HG03095 (cell line): ENCODE results near the gene CHCHD3.
"Not testable (repeated sequence)": the region's sequence is repeated elsewhere in the genome, so short reads cannot be mapped to it uniquely, and the experiment has no call there.

Experiments
- ATAC-seq: cut with Tn5 transposase; IDR thresholded peaks from one replicate; pipeline ENCODE4 v1.9.1; 2021; ENCODE audit warnings: moderate library complexity; ENCODE audit not compliant: unreplicated experiment

CHCHD3 gene

DNA sequence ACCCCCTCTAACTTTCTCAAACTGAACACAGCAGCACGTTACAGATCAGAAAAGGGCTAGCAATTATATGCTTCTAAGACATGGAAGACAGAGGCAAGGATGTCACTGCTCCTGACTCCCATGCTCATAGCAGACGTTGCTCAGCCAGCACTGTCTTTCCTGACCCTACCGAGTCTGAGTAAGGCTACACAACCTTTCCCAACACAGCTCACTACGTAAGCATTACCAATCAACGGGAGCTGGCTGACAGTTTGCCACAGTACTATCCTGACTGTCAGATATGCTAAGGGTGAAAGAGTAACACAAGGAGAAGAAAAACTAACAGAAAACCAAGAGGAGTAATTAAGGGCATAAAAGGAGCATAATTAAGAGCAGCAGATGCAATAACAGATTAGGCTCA lies 171.2 kb downstream of the CHCHD3 start:
- no peak for ATAC-seq

DNA sequence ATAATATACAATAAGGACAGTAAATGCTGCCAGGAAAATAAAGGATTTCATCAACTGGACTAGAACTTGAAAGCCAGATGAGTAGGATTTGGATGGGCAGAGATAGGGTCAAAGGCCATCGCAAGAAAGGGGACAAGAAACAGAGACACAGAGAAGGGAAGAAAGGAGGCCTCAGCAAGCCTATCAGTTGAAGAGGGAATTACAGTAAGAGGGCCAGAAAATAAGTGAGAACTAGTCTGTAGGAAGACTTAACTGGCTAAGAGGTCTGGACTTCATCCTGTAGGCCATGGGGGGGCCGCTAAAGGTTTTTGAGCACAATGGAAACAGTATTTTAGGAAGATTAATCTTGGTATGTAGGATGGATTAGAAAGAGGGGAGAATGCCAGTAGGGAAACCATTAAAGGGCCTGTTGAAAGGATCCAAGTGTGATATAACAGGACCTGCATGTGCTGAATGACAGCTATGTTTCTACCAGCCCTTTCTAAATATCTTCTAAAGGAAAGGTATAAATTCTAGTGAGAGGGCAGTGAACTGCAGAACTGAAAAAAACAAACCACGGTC lies 174.4 kb downstream of the CHCHD3 start:
- ATAC-seq: no peak

DNA sequence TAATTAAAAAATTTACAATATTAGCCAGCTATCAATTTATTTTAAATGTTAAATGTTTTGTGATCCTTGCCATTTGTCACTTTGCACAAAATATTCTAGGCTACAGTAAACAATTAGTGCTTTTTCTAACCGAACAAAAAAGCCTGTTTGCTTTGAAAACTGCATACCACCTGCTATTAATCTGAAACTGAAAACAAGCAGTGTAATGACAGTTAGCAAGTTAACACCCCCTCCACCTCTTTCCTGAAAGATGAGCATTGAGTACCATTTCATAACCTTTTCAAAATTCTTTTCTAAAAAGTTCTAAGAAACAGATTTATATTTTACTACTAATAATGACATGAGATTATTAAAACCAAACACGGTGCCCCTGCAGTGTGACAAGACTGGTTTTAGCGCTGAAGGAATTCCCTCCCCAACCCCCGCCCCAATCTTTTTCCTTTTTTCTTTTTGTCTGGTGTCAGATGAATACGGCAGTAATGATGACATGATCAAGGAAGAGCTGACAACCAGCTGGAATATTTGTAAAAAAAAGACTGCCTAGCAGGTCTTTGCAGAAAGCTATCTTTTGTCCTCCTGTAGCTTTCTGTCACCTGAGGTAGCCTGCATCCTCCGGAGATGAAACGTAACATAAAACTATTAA lies 175.6 kb downstream of the CHCHD3 start:
- no peak for ATAC-seq

DNA sequence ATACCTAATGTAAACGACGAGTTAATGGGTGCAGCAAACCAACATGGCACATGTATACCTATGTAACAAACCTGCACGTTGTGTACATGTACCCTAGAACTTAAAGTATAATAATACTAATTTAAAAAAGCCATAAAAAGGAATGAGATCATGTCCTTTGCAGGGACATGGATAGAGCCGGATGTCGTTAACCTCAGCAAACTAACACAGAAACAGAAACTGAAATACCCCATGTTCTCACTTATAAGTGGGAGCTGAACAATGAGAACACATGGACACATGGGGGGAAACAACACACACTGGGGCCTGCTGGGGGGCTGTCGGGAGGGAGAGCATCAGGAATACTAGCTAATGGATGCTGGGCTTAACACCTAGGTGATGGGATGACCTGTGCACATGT lies 176.8 kb downstream of the CHCHD3 start:
- not testable (repeated sequence) for ATAC-seq

DNA sequence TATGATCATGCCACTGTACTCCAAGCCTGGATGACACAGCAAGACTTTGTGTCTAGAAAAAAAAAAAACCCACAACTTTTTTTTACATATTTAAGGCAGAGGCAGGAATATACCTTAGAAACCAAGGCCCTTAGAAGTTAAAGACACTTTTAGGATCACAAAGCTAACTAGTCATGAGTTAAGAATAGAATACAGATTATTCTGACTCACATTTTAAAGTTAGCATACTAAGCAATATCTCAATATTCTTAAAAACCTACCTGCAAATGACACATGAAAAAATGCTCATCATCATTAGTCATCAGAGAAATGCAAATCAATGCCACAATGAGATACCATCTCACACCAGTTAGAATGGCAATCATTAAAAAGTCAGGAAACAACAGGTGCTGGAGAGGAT lies 177.7 kb downstream of the CHCHD3 start:
- ATAC-seq: no peak

DNA sequence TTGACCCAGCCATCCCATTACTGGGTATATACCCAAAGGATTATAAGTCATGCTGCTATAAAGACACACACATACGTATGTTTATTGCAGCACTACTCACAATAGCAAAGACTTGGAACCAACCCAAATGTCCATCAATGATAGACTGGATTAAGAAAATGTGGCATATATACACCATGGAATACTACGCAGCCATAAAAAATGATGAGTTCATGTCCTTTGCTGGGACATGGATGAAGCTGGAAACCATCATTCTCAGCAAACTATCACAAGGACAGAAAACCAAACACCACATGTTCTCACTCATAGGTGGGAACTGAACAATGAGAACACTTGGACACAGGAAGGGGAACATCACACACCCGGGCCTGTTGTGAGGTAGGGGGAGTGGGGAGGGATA lies 179.6 kb downstream of the CHCHD3 start:
- ATAC-seq: not testable (repeated sequence)

DNA sequence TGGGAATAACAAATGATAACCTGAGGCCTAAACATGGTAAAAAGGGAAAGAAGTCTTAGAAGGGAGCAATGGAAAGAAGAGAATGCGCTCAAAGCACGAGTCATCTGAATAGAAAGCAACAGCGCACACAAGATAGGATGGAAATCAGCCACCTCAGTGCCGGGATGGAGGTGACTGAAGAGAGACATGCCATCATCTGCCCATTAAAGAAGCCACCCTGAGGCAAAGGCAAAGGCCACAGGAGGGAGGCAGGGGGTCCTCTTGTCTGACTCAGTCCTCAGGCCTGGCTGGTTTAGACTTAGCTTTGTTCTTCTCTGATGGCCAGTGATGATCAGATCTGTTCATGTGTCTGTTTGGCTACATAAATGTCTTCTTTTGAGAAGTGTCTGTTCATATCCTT lies 180.6 kb downstream of the CHCHD3 start:
- no peak for ATAC-seq

DNA sequence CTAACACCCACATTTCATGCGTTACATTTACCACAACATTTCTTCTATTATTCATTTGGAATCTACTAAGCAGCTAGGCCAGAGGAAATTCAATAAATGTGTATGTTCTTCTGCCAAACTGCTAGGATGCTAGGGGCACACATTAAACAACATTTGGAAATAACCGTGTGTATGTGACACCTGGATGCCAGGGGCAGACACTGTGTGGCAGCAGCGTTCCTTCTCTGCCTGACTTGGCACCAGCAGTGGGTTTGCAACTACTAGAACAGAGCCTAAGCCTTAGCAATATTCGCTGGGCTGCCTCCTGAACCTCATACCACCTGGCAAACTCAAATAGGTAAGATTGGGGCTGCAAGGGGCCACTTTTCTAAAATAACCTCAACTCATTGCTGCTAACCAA lies 182.1 kb downstream of the CHCHD3 start:
- no peak for ATAC-seq

DNA sequence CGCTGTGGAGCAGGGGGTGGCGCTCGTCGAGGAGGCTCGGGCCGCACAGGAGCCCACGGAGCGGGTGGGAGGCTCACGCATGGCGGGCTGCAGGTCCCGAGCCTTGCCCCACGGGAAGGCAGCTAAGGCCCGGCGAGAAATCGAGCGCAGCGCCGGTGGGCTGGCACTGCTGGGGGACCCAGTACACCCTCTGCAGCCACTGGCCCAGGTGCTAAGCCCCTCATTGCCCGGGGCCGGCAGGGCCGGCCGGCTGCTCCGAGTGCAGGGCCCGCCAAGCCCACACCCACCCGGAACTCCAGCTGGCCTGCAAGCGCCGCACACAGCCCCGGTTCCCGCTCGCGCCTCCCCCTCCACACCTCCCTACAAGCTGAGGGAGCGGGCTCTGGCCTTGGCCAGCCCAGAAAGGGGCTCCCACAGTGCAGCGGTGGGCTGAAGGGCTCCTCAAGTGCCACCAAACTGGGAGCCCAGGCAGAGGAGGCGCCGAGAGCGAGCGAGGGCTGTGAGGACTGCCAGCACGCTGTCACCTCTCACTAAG lies 183.2 kb downstream of the CHCHD3 start:
- not testable (repeated sequence) for ATAC-seq

DNA sequence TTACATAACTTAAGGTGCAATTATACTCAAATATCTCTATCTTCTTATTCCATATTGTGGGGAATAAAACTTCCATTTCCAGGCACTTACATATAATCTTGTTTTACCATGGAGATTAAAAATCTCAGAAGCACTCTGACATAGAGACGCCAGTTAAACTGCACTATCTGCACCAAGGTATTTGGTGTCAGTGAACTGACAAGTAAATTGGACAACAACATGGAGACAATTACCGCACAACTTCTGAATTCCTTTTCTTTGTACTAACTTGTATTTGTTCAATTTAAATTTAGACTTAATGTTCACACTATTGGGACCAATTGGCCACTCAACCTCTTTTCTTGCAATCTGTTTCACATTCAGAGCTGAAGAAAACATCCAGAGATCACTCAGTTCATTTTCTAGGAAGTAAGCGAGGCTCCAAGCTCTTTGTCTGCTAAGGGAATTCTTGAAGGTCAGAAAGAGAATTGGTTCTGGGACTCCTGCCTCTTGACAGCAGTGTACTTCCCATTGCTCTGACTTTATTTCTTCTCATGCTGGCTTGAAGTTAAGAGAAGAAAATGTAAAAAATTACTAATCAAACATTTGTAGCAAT lies 184.7 kb downstream of the CHCHD3 start:
- no peak for ATAC-seq

DNA sequence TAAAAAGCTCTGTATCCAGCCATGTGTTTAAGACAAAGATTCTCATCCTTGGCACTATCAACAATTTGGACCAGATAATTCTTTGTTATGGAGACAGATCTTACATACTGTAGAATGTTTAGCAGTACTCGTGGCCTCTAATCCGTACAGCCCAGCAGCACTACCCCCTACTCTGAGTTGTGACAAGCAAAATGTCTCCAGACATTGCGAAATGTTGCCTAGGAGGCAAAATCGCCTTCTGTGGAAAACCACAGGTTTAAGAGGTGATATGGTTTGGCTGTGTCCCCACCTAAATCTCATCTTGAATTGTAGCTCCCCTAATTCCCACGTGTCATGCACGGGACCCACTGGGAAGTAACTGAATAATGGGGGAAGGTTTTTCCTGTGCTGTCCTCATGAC lies 186.7 kb downstream of the CHCHD3 start:
- no peak for ATAC-seq

DNA sequence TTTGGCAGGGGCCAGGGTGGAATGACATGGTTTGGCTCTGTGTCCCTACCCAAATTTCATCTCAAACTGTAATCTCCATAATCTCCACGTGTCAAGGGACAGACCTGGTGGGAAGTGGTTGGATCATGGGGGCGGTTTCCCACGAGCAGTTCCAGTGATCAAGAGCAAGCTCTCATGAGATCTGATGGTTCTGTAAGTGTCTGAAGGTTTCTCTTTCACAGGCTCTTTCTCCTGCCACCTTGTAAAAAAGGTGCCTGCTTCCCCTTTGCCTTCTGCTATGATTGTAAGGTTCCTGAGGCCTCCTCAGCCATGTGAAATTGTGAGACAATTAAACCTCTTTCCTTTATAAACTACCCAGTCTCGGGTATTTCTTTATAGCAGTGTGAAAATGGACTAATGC lies 188.3 kb downstream of the CHCHD3 start:
- ATAC-seq: no peak

DNA sequence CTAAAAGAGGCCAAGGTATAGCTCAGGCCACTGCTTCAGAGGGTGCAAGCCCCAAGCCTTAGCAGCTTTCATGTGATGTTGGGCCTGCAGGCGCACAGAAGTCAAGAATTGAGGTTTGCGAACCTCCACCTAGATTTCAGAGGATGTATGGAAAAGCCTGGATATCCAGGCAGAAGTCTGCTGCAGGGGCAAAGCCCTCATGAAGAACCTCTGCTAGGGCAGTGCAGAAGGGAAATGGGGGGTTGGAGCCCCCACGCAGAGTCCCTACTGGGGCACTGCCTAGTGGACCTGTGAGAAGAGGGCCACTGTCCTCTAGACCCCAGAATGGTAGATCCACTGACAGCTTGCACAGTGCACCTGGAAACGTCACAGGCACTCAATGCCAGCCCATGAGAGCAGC lies 189.1 kb downstream of the CHCHD3 start:
- not testable (repeated sequence) for ATAC-seq

DNA sequence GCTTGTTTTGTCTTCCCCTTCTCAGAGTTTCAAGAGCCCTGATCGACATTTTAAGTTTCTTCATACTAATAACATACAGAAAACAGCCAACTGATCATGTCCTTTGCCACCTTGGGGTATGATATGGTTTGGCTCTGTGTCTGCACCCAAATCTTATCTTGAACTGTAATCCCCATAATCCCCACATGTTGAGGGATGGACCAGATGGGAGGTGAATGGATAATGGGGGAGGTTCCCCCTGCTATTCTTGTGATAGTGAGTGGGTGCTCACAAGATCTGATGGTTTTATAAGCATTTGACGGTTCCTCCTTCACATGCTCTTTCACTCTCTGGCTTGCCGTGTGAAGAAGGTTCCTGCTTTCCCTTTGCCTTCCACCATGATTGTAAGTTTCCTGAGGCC lies 190.3 kb downstream of the CHCHD3 start:
- no peak for ATAC-seq

DNA sequence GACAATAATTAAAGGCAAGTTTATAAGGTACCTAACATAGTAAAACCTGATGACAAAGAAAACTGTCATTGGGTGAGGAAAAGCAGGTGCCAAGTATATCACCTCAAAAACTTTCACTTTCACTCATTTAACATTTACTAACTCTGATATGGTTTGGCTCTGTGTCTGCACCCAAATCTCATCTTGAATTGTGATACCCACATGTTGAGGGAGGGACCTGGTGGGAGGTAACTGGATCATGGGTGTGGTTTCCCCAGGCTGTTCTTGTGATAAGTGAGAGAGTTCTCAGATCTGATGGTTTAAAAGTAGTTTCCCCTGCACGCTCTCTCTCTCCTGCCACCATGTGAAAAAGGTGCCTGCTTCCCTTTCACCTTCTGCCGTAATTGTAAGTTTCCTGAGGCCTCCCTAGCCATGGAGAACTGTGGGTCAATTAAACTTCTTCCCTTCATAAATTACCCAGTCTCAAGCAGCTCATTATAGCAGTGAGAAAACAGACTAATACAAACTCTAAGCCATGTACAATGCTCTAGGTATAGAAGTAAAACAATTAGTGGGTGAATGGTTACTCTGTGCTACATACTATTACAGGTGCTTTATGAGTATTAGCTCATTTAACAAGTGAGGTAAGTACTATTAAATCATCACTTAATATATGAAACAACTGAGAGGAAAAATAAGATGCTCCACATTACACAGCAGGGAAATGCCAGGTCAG lies 199.0 kb downstream of the CHCHD3 start:
- ATAC-seq: no peak

DNA sequence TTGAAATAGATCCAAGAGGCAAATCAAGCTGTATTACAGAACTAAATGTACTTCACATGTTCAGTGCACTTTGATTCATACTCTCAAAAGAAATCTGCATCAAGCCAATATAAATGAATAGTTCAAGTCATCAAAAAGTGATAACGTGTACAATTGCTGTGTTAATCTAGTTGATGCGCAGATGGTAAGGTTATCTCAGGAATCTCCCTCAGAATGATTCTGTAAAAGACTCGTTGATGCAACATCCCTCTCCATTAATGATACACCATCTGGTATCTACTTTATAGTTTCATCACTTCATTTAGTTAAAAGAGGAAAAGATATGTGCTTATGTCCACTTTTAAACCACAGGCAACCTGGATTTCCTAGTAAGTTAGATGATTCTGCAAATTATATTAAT lies 200.6 kb downstream of the CHCHD3 start:
- ATAC-seq: no peak

DNA sequence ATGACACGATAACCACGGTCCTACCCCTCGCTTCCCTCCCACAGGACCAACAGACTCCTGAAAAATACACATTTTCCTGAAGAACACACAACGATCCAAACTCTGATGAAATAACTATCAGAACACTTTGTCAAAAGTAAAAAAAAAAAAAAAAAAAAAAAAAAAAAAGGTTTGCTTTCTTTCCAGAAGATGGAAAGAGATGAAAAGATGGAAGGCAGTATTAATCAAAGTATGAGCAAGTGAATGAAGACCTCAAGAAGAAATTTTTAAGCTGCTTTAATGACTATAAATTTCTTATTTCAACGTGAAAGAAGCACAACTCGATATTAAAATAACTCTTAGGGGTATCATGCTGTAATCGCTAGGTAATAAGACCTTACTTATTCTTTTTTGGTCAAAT lies 202.3 kb downstream of the CHCHD3 start:
- ATAC-seq: no peak

DNA sequence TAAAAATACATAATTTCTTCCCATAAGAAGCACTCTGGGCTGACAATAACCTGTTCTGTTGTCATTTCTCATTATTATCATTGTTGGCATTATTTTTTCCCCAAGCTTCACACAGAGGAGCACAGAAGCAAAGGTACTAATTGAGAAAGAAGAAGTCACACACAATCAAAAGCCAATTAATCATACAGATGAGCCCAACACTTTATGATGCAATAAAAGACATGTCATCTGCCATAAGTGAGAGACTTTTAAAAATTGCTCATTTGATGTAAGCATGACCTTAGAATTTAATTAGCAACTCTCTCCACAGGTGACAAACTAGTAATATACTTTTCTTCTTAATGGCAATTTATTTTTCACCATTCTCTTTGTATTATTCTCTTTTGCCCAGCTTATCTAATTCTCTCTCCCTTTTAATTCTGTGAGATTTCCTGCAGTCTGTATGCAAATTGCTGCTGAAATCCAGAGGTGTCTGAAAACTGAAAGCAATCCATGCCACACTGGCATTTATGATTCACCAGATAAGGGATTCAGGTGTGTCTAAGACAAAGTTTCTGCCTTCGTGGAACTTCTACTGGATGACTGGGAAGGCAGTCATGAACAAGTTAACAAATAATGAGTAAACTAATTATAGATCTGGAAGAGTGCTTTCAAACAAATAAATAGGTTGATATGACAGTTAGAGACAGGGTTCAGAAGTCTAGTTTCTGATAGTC lies 203.5 kb downstream of the CHCHD3 start:
- ATAC-seq: no peak

DNA sequence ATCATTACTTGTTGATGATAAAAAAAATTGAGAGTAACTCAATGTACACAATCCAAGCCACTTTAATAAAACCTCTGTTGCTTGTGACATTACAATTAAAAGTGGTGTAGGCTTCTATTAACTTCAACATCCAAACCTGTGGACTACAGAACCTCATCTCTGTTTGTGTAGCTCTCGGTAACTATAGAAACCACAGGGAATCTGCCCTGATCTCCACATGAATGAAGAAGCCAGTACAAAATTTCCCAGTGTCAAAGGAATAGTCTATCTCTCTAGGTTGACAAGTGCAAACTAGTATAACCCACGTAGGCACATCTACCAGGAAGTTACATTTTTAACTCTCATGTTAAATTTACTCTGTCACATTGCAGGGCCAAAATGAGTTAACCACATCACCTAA lies 204.3 kb downstream of the CHCHD3 start:
- ATAC-seq: no peak

DNA sequence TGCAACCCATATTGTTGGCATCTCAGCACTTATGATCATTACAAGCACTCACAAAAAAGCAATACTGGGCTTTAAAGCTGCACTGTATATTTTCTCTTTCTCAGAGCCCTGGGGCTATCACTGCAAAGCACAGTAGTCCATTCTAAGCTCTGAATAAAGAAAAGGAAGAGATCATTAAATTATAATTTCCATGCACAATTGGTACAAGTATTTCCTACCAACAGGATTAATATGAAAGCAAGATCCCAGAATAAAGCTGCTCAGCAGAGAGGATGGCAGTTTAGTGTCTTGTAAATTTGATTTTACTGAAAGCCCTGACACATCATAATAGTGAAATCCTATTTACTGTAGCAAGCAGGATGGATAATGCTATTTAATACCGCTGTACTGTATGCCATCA lies 205.3 kb downstream of the CHCHD3 start:
- ATAC-seq: no peak

DNA sequence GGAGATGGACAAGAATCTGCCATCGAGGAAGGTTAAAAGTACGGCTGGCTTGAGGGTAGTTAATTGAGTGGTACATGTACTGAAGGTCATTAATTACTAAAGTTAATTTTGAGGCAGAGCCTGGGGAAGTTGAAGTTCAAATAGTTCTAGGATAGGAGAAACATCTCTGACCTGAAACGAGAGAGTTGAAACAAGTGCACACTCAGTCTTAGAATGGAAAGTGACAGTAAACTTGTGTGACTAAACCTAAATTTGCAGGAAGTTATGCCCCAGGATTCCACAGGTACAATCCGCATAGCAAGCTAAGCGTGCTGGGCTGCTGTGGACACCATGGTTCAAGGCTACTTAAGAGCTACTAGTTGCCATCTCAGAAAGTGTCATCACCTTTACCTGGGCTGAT lies 209.9 kb downstream of the CHCHD3 start:
- ATAC-seq: peak; percentile 62
